Motor neuron (in vitro differentiated cells): ENCODE data around the gene CDKN1C. TPM values are rescaled to one million over a fixed set of nuclear protein-coding genes. Genes with fewer than 3 reads are reported as not detected.
"Not testable (repeated sequence)": the region's sequence is repeated elsewhere in the genome, so short reads cannot be mapped to it uniquely, and the experiment has no call there.

ENCODE experiments used
- ATAC-seq, 8 experiments: fragments of 200-7000 bp; cut with Tn5 transposase; replicated peaks in 6 of 8; 2 replicates each; pipeline ENCODE4 v1.8.0; 2021; ENCODE audit warnings: mild to moderate bottlenecking in 8 of 8, moderate library complexity in 8 of 8
- H3K27ac ChIP-seq, 2 donors: fragments of 250-450 bp; sonication (Bioruptor Pico); 2 replicates each; pipeline ENCODE4 v1.9.0; 2021; ENCODE audit warnings: antibody characterized with exemption in 2 of 2, mild to moderate bottlenecking in 2 of 2, moderate library complexity in 1 of 2
- H3K4me1 ChIP-seq, 2 donors: fragments of 250-450 bp; sonication (Bioruptor Pico); replicated peaks in 1 of 2; 2 replicates each; pipeline ENCODE4 v1.6.1; 2021; ENCODE audit warnings: antibody characterized with exemption in 2 of 2, mild to moderate bottlenecking in 2 of 2, moderate library complexity in 1 of 2
- H3K4me3 ChIP-seq, 5 donors: fragments of 250-450 bp; sonication (Bioruptor Pico); 2 replicates each; pipeline ENCODE4 v1.9.0; 2021; ENCODE audit warnings: antibody characterized with exemption in 5 of 5, mild to moderate bottlenecking in 5 of 5, moderate library complexity in 4 of 5
- WGBS, 10 experiments: fragments of 450-650 bp; shearing (Covaris generic); methylation state at CpG; one replicate each; pipeline ENCODE4 v1.0.0; 2022; 5-methylcytosine and 5-hydroxymethylcytosine counted together
- in situ Hi-C, 9 experiments: fragments of 400-800 bp; cut with MboI; loops; one replicate each; pipeline ENCODE4 v1.15.0; 2021; ENCODE audit warnings: low sequenced_read_pairs in 9 of 9, low pct_unique_long_range_greater_than_20kb in 2 of 9; ENCODE audit not compliant: unreplicated experiment in 9 of 9
- total RNA-seq, 8 experiments: library from RNA; unstranded; fragments of 300-600 nt; gene quantifications; 2 replicates each; pipeline versions ENCODE4 v1.2.3 to v1.2.4, GENCODE V29; 2022

CDKN1C gene
- total RNA-seq, 8 experiments from 2014 or later, result 5.0 to 80.1 (median 37.8) TPM

DNA sequence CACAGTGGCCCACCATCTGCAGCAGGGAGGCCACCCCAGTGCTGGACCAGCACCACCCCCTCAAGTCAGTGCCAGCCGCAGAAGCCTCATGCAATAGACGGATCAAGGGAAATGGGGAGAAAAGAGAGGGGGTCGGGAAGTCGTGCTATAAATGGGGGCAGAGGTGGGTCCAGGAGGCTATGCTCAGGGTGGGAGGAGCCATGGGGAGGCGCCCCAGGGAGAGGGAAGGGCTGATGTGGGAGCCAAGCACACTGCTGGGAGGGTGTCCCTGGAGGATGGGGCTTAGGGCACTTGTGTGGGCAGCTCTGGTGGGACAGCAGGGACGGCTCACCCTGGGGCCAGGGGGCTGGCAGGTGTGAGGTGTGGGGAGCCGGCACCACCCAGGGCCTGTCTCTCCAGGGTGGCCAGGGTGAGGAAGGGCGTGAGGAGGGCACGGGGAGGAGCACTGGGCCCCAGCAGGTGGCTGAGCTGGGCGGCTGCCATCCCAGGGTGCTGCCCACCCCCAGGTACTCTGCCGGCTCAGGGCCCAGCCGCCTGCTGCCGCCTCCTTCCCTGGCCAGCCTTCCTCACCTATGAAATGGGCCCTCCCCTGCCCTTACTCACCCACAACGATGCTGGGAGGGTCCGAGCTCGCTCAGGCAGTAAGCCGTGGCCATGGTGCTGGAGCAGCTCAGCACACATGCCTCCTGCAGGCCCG, 25.7 kb upstream of the CDKN1C start:
- in situ Hi-C loops, result no loop called here
- 63 to 100% methylated on average over 1 to 5 of the region's 18 CpGs; no CpG with 5 or more reads in 8 of the 10 experiments for WGBS, 10 experiments
- Histone ChIP-seq H3K4me1 (peaks cover 3 to 6% of the 10 kb centered on the region in 2 donors), H3K27ac (no peak overlapping the region), H3K4me3 (no peak overlapping the region)
- no peak for ATAC-seq

DNA sequence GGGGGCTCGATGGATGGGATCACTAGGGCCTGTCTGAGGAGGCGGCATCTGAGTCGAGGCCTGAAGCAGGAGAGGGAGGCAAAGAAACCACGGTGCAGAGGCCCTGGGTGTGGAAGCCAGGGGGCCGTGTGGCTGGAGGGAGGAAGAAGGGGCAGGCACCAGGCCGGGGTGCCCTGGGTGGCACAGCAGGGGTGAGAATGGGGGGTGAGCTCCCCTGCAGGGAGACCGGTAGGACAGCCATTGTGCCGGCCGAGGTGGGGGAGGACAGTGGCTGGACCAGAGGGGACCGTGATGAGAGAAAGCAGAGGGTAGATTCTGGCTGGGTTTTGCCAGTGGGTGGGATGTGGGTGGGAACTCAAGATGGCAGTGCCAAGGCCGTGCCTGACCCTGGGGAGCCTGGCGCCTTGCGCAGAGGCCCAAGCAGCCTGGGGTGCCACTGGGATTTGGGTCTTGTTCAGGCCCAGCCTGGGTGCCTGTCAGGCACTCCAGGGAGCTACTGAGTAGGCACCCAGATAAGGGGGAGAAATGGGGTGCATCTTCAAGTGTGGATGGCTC, 24.9 kb upstream of the CDKN1C start:
- H3K4me3 ChIP-seq, result no peak overlapping the region
- WGBS, 10 experiments, result 80 to 100% (median 100%) methylated on average over 1 to 3 of the region's 13 CpGs; no CpG with 5 or more reads in 6 of the 10 experiments
- no peak for ATAC-seq
- in situ Hi-C loops, result no loop called here
- no peak overlapping the region for H3K27ac ChIP-seq
- H3K4me1 ChIP-seq, result peaks cover 3 to 6% of the 10 kb centered on the region in 2 donors

DNA sequence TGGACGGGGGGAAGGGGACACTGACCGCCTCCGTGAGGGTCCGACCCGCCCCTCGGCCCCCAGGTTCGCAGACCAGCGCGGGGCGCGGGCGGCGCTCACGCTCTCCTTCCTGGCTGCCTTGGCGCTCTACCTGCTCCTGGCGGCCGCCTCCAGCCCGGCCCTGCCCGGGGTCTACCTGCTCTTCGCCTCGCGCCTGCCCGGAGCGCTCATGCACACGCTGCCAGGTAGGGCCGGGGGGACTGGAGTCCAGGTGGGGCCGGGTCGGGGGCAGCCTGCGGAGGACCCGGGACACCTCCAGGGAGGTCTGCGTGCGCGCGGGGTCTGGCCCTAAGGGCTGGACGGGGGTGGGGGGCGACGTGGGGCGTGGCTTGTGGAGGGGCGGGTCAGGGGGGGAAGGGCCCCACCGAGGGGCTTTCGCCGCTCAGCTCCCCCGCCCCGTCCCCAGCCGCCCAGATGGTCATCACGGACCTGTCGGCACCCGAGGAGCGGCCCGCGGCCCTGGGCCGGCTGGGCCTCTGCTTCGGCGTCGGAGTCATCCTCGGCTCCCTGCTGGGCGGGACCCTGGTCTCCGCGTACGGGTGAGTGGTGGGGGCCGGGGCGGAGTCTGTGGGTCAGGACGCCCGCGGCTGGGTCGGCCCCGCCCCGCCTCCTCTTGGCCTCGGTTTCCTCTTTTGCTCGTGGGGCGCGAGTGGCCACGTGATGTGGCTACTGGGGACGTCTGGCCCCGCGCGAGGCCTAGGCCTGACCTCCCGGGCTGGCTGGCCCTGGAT, 23.7 kb upstream of the CDKN1C start:
- in situ Hi-C loops, result no loop called here
- WGBS, 10 experiments, result 66% methylated on average over 9 of the region's 78 CpGs; no CpG with 5 or more reads in 9 of the 10 experiments
- Histone ChIP-seq H3K4me1 (peaks cover 3 to 10% of the 10 kb centered on the region in 2 donors), H3K27ac (no peak overlapping the region), H3K4me3 (no peak overlapping the region)
- peak in 4 of 8 experiments; percentile 3 to 29 (median 12) for ATAC-seq

DNA sequence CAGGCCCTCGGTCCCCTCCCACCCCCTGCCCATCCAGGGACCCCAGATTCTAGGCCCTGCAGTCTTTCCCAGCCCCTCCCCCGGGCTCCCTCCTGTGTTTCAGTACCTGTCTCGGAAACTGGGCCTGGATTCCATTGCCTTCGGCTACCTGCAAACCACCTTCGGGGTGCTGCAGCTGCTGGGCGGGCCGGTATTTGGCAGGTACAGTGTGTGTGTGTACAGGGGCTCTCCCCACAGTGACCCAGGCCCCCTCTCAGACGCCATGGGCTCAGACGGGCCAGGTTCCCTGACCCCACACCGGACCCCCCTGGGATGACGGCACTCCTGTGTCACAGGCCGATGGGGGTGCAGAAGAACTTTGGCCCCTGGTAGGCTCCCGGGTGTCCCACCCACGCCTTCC, 22.6 kb upstream of the CDKN1C start:
- H3K4me1 ChIP-seq, result peaks cover 3 to 16% of the 10 kb centered on the region in 2 donors
- H3K4me3 ChIP-seq, result no peak overlapping the region
- in situ Hi-C loops, result no loop called here
- WGBS, 10 experiments, result 100% methylated on average over 1 of the region's 14 CpGs; no CpG with 5 or more reads in 8 of the 10 experiments
- ATAC-seq, result no peak
- no peak overlapping the region for H3K27ac ChIP-seq

- in situ Hi-C loops, H3K27ac ChIP-seq, ATAC-seq, H3K4me3 ChIP-seq: not testable (repeated sequence)
- H3K4me1 ChIP-seq, result peaks cover 3 to 17% of the 10 kb centered on the region in 2 donors
- WGBS, 10 experiments, result 65 to 100% (median 90%) methylated on average over 1 to 5 of the region's 7 CpGs; no CpG with 5 or more reads in 4 of the 10 experiments
Observed at GRCh38 chr11:2905299-2905698, 19.7 kb upstream of the CDKN1C start.

GRCh38 chr11:2904153-2905052, 18.8 kb upstream of the CDKN1C start:
- H3K4me1 ChIP-seq, result peaks cover under 1 to 17% of the 10 kb centered on the region in 2 donors
- no peak overlapping the region for H3K27ac ChIP-seq
- in situ Hi-C loops, result no loop called here
- peak in 2 of 8 experiments; percentile 14 to 32 for ATAC-seq
- no peak overlapping the region for H3K4me3 ChIP-seq
- 39 to 100% (median 70%) methylated on average over 1 to 5 of the region's 21 CpGs; no CpG with 5 or more reads in 1 of the 10 experiments for WGBS, 10 experiments

- in situ Hi-C loops, result no loop called here
- 60 to 92% (median 64%) methylated on average over 1 to 4 of the region's 7 CpGs; no CpG with 5 or more reads in 2 of the 10 experiments for WGBS, 10 experiments
- peaks cover 0 to 17% of the 10 kb centered on the region in 2 donors for H3K4me1 ChIP-seq
- H3K27ac ChIP-seq, result no peak overlapping the region
- no peak for ATAC-seq
- no peak overlapping the region for H3K4me3 ChIP-seq
Observed at GRCh38 chr11:2903672-2904011, 18.1 kb upstream of the CDKN1C start.

DNA sequence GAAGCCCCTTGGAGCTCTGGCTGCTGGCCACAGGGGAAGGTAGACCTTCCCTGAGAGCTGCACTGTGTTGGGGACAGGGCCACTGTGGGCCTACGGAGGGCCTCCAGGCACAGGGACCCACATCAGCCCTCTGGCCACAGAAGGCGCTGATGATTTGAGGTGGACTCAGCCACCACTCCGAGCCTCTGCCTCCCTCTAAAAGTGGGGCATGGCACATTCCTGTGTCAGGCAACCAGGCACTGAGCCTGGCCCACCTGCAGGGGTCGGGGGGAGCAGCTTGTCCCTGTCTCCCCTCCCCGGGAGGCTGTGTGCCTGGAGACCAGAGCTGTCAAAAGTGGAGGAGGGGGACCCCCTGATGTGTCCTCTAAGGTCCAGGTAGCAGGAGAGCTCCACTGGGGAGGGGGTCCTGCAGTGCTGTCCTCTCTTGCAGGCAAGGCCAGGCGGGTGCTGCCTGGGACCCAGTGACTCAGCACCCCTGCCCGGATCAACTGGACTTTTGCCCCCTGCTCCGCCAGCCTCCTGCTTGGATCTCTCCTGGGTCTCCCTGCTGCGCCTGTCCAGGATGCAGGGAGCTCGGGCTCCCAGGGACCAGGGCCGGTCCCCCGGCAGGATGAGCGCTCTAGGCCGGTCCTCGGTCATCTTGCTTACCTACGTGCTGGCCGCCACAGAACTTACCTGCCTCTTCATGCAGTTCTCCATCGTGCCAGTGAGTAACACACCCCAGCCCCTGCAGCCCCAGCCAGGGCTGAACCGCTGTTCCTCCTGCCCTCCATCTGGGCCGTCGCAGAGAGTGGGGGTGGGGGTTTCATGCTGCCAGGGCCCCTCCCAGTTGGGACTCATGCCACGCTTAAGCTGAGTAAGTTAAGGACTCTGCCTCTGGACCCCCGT, 17.5 kb upstream of the CDKN1C start:
- Histone ChIP-seq H3K4me3 (peak overlapping the region in 4 of 5 donors; percentile 35 to 51 (median 44)), H3K4me1 (peaks cover 0 to 17% of the 10 kb centered on the region in 2 donors), H3K27ac (peak overlapping the region in 1 of 2 donors; percentile 44)
- in situ Hi-C loops, result no loop called here
- ATAC-seq, result no peak
- 53 to 100% (median 85%) methylated on average over 1 to 10 of the region's 23 CpGs; no CpG with 5 or more reads in 6 of the 10 experiments for WGBS, 10 experiments

GRCh38 chr11:2901854-2902783, 16.5 kb upstream of the CDKN1C start:
- peak overlapping the region; percentile 35 to 51 (median 42) for H3K4me3 ChIP-seq
- 6% methylated on average over 2 of the region's 58 CpGs; no CpG with 5 or more reads in 9 of the 10 experiments for WGBS, 10 experiments
- H3K4me1 ChIP-seq, result peaks cover 0 to 17% of the 10 kb centered on the region in 2 donors
- H3K27ac ChIP-seq, result peak overlapping the region in 1 of 2 donors; percentile 44
- ATAC-seq, result peak; percentile 83 to 96 (median 88)
- in situ Hi-C loops, result no loop called here

- H3K27ac ChIP-seq, result no peak overlapping the region
- H3K4me1 ChIP-seq, result peaks cover 0 to 17% of the 10 kb centered on the region in 2 donors
- peak overlapping the region in 4 of 5 donors; percentile 35 to 51 (median 44) for H3K4me3 ChIP-seq
- ATAC-seq, result no peak
- 0 to 100% (median 67%) methylated on average over 1 to 8 of the region's 16 CpGs; no CpG with 5 or more reads in 5 of the 10 experiments for WGBS, 10 experiments
- in situ Hi-C loops, result no loop called here
Observed at GRCh38 chr11:2901196-2901796, 15.7 kb upstream of the CDKN1C start.
